AG09309 (cell line): ENCODE measurements around the gene VAMP1.

ENCODE experiments used
- DNase-seq: peaks from one replicate; pipeline ENCODE4 v3.0.0-alpha.2; 2010; ENCODE audit warnings: low read depth
- H3K4me3 ChIP-seq: 2 replicates; pipeline ENCODE4 v1.5.1; 2011; ENCODE audit warnings: mild to moderate bottlenecking, low read depth, low read length, moderate library complexity; ENCODE audit not compliant: control insufficient read depth
- TF ChIP-seq, protein P1 (sequence below): IDR thresholded peaks from 2 replicates; pipeline ENCODE4 v1.5.1; 2011; ENCODE audit warnings: mild to moderate bottlenecking, low read depth, low read length, inconsistent platforms; ENCODE audit not compliant: insufficient read depth, control insufficient read depth; ENCODE audit errors: missing control alignments

The VAMP1 gene

DNA sequence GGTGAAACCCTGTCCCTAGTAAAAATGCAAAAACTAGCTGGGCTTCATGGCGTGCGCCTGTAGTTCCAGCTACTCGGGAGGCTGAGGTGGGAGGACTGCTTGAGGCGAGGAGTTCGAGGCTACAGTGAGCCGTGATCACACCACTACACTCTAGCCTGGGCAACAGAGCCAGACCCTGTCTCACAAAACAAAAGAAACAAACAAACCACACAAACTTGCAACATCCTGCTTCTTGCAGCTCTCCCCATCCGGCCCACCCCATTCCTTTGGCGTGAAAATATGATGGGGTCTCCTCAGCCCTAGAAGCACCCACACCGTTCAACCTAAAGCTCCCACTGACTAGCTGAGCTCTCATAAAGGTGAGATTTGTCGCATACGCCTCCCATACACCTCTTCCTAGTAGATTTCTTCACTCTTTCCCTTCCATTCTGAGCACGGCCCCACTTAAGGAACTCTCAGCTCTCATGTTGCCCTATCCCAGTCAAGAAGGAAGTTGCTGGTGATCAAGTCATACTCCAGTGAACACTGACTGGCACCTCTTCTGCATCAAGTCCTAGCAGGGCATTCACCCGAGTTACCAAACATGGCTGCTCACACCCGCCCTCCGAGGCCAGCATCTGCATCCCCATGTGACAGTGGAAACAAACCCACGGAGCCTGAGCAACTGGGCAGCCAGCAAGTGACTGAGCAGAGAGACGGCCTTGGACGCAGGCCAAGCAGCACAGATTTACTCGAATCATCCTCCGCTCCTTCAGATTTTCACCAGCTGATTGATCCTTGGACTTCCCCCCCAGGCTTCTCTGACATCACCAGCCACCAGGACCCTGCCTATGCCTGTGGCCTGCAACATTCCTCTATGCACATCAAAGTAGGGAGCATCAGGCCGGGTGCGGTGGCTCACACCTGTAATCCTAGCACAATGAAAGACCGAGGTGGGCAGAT, 44.6 kb downstream of the VAMP1 start:
- H3K4me3 ChIP-seq: no peak overlapping the region
- TF ChIP-seq, protein P1, sequence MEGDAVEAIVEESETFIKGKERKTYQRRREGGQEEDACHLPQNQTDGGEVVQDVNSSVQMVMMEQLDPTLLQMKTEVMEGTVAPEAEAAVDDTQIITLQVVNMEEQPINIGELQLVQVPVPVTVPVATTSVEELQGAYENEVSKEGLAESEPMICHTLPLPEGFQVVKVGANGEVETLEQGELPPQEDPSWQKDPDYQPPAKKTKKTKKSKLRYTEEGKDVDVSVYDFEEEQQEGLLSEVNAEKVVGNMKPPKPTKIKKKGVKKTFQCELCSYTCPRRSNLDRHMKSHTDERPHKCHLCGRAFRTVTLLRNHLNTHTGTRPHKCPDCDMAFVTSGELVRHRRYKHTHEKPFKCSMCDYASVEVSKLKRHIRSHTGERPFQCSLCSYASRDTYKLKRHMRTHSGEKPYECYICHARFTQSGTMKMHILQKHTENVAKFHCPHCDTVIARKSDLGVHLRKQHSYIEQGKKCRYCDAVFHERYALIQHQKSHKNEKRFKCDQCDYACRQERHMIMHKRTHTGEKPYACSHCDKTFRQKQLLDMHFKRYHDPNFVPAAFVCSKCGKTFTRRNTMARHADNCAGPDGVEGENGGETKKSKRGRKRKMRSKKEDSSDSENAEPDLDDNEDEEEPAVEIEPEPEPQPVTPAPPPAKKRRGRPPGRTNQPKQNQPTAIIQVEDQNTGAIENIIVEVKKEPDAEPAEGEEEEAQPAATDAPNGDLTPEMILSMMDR: no peak
- no peak for DNase-seq

DNA sequence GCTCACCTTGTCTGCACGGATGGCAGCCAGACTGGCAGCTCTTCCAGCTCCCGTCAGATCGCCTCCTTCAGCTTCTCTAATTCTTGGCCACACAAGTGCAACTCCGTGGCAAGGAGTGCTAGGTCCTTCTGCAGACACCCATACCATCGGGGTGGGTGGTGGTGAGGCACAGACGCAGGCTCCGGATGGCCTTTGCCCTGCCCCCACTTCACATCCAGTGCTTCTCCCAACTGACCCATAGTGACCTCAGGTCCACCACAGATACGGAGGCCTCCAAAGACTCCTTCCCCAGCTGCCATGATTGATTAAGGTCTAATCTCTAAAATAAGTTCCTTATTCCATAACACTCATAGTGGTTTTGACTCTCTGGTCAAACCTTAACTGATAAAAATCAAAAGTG, 45.6 kb downstream of the VAMP1 start:
- H3K4me3 ChIP-seq: no peak overlapping the region
- no peak for DNase-seq
- TF ChIP-seq, protein P1: no peak

DNA sequence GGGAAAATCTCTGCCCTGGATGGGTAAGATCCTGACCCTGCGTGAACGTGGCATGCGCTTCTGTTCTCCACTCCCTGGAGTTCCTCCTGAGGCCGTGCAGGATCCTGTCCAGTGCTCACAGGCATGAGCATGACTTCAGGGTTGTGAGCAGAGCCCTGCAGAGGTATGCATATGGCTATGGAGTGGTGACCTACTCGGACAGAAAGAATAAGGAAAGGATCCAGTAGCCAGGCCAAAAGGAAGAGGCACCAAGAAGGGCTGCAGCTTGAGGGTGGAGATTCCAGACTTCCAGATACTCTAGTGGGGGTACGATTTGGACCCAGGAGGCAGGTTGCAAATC, 46.5 kb downstream of the VAMP1 start:
- TF ChIP-seq, protein P1: no peak
- DNase-seq: no peak
- H3K4me3 ChIP-seq: no peak overlapping the region

DNA sequence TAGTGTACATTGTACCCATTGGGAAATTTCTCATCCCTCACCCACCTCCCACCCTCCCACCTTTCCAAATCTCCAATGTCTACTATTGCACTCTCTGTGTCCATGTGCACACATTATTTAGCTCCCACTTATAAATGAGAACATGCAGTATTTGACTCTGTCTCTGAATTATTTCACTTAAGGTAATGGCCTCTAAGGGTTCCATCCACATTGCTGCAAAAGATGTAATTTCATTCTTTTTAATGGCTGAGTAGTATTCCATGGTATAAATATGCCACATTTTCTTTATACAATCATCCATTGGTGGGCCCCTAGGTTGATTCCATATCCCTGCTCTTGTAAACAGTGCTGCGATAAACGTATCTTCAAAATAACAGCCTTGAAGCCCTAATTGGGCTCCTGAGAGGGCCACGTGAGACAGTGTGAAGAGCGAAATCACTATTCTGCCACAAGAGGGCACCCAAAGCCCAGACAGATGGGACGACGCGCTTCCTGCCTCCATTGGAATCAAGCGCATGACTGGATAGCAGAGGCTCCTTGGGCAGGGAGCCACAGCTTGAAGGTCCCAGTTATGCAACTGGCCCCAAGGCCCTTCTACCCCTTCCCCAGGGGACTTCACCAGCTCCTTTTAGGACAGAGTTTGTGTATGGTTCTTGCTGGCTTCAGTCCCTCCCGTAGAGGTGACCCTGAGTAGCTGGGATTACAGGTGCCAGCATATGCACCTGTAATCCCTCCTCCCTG, 47.0 kb downstream of the VAMP1 start:
- TF ChIP-seq, protein P1: peak; percentile 84
- H3K4me3 ChIP-seq: no peak overlapping the region
- peak; percentile 72 for DNase-seq

DNA sequence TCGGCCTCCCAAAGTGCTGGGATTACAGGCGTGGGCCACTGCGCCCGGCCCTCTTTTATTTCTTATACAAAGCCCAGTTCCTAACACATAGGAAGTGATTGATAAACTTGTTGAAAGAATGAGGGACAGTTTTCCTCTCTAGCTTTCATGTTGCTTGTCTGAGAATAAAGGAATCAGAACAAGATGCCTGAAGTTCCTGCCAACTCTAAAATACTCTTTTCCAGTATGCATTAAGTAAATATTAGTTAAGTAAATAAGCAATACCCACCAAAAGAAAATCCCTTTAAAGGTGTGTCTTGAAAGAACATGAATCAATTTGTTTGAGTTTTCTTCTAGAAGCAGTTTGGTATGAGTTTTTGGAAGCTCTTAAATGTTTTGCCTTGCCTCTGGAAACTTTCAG, 50.1 kb downstream of the VAMP1 start:
- no peak overlapping the region for H3K4me3 ChIP-seq
- DNase-seq: no peak
- TF ChIP-seq, protein P1: no peak

DNA sequence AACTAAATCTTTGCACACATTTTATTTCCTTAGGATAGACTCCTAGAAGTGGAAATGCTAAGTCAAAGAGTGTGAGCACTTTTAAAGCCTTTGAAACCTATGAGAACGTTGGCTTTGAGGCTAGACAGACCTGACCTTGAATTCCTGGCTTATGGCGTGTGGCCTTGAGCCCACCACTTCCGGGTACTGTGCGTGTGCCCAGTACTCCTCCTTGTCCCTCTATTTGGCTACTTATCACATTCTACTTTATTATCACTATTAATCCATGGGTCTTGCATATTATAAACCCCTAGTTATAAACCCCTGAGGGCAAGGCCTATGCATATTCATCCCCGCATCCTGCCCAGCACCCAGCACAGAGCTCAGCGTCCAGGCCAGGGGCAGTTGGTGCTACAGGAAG, 51.7 kb downstream of the VAMP1 start:
- no peak overlapping the region for H3K4me3 ChIP-seq
- no peak for DNase-seq
- TF ChIP-seq, protein P1: no peak
